Natural killer cell treated with Interleukin-12 subunit alpha and Interleukin-12 subunit beta and Interleukin-15 and Interleukin-18, amount 100 ng/mL, for 72 hours (primary cell): ENCODE data around the gene NOCT. TPM values are rescaled to one million over a fixed set of nuclear protein-coding genes. Genes with fewer than 3 reads are reported as not detected.
"Not testable (repeated sequence)": the region's sequence is repeated elsewhere in the genome, so short reads cannot be mapped to it uniquely, and the experiment has no call there.

Experiments used
- ATAC-seq, 2 donors: fragments of 150-1000 bp; cut with Tn5 transposase in 1 of 2; sonication (Bioruptor Pico), chemical (Tn5 transposase) in 1 of 2; 2 replicates each; pipeline ENCODE4 v1.10.0; 2021
- DNase-seq: peaks from one replicate; pipeline ENCODE4 v3.0.0; 2022; ENCODE audit warnings: low spot score
- H3K27ac Mint-ChIP-seq, 2 donors: 1 replicate in 1 of 2; 2 replicates in 1 of 2; pipeline ENCODE4 v1.8.0; 2022; ENCODE audit warnings: mixed read lengths in 2 of 2, mild to moderate bottlenecking in 1 of 2, moderate library complexity in 1 of 2
- H3K27me3 Mint-ChIP-seq, 2 donors: 1 replicate in 1 of 2; 2 replicates in 1 of 2; pipeline ENCODE4 v1.8.0; 2022; ENCODE audit warnings: mixed read lengths in 2 of 2
- H3K36me3 Mint-ChIP-seq: one replicate; pipeline ENCODE4 v1.8.0; 2022; ENCODE audit warnings: mixed read lengths
- H3K4me1 Mint-ChIP-seq, 2 donors: 1 replicate in 1 of 2; 2 replicates in 1 of 2; pipeline ENCODE4 v1.8.0; 2022; ENCODE audit warnings: low read depth in 2 of 2, mixed read lengths in 2 of 2, mild to moderate bottlenecking in 1 of 2
- H3K4me3 Mint-ChIP-seq: one replicate; pipeline ENCODE4 v1.8.0; 2022; ENCODE audit warnings: mixed read lengths
- H3K9me3 Mint-ChIP-seq: 2 replicates; pipeline ENCODE4 v1.8.0; 2022; ENCODE audit warnings: mixed read lengths
- total RNA-seq, 2 donors: library from RNA; stranded (reverse); gene quantifications; one replicate each; pipeline ENCODE4 v1.2.3, GENCODE V29; 2022

The NOCT gene
- total RNA-seq, 2 donors from 2014 or later, result 9.9 to 19.7 TPM

- no peaks in the 10 kb centered on the region for H3K27me3 Mint-ChIP-seq
- H3K9me3 Mint-ChIP-seq, result no peaks in the 10 kb centered on the region
- H3K4me3 Mint-ChIP-seq, result no peak overlapping the region
- no peak for DNase-seq
- no peak for ATAC-seq
- H3K36me3 Mint-ChIP-seq, result no peaks in the 10 kb centered on the region
- H3K27ac Mint-ChIP-seq, result no peak overlapping the region
- H3K4me1 Mint-ChIP-seq, result peaks cover 0 to under 1% of the 10 kb centered on the region in 2 donors
These were observed 19.5 kb upstream of the NOCT start for GRCh38 chr4:138996090-138996489.

GRCh38 chr4:138999666-139000065 lies 15.9 kb upstream of the NOCT start:
- no peaks in the 10 kb centered on the region for H3K27me3 Mint-ChIP-seq
- H3K4me3 Mint-ChIP-seq, result no peak overlapping the region
- no peak overlapping the region for H3K27ac Mint-ChIP-seq
- no peaks in the 10 kb centered on the region for H3K36me3 Mint-ChIP-seq
- DNase-seq (no peak), ATAC-seq (no peak)
- H3K9me3 Mint-ChIP-seq, result no peaks in the 10 kb centered on the region
- no peaks in the 10 kb centered on the region for H3K4me1 Mint-ChIP-seq

- H3K4me1 Mint-ChIP-seq, H3K27me3 Mint-ChIP-seq, H3K4me3 Mint-ChIP-seq, H3K9me3 Mint-ChIP-seq, ATAC-seq, DNase-seq, H3K36me3 Mint-ChIP-seq, H3K27ac Mint-ChIP-seq: not testable (repeated sequence)
These were observed 15.4 kb upstream of the NOCT start for GRCh38 chr4:139000134-139000533.

DNA sequence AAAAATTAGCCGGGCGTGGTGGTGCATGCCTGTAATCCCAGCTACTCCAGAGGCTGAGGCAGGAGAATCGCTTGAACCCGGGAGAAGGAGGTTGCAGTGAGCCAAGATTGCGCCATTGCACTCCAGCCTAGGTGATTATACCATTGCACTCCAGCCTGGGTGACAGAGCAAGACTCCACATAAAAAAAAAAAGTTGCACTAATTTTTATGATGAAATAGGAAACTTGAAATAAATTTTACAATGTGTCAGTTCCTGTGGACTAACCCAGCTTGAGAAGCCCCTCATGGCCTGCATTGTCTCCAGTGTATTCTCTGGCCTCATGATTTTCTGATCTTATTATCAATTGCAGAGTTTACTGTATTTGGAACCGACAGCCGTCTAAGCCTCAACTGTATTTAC lies 14.2 kb upstream of the NOCT start:
- not testable (repeated sequence) for H3K27ac Mint-ChIP-seq, ATAC-seq, H3K4me3 Mint-ChIP-seq, H3K4me1 Mint-ChIP-seq, H3K27me3 Mint-ChIP-seq, H3K9me3 Mint-ChIP-seq, DNase-seq, H3K36me3 Mint-ChIP-seq

DNA sequence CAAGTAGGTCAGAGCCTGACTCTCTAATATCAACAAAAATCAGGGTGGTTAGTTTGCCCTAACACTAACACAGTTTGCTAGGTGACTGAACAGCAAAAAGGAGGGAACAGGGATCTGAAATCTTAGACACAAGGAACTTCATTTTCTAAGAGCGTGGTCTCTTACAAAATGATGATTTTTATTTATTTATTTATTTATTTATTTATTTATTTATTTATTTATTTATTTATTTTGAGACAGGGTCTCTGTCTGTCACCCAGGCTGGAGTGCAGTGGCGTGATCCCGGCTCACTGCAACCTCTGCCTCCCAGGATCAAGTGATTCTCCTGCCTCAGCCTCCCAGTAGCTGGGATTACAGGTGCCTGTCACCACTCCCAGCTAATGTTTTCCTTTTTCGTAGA lies 11.9 kb upstream of the NOCT start:
- not testable (repeated sequence) for H3K27me3 Mint-ChIP-seq, H3K27ac Mint-ChIP-seq, H3K4me3 Mint-ChIP-seq, ATAC-seq, H3K9me3 Mint-ChIP-seq, H3K36me3 Mint-ChIP-seq, DNase-seq, H3K4me1 Mint-ChIP-seq

DNA sequence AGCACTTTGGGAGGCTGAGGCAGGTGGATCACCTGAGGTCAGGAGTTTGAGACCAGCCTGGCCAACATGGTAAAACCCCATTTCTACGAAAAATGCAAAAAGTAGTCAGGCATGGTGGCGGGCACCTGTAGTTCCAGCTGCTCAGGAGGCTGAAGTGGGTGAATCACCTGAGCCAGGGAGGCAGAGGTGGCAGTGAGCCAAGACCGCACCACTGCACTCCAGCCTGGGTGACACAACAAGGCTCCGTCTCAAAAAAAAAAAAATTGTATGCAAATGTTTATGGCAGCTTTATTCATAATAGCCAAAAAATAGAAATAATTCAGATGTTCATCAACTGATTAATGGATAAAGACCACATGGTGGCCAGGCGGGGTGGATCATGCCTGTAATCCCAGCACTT lies 9.8 kb upstream of the NOCT start:
- Mint-ChIP-seq H3K4me1 (no peaks in the 10 kb centered on the region), H3K4me3 (no peak overlapping the region), H3K27ac (no peak overlapping the region), H3K9me3 (no peaks in the 10 kb centered on the region), H3K27me3 (no peaks in the 10 kb centered on the region), H3K36me3 (no peaks in the 10 kb centered on the region)
- DNase-seq, result no peak
- no peak for ATAC-seq

DNA sequence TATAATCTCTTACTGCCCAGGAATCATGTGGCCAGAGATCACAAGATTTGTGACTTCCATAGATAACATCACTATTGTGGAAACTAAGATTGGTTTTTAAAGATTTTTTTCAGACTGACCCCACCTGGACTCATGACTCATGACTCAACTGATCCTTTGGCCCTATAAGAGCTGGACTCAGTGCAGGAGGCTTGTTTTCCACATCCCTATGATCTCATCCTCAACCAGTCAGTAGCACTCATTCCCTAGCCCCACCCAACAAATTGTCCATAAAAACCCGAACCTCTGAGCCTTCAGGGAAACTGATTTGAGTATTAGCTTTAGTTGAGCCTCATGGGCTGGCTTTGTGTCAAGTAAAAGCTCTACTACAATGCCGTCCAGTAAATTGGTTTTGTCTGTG lies 7.9 kb upstream of the NOCT start:
- Mint-ChIP-seq H3K9me3 (no peaks in the 10 kb centered on the region), H3K4me1 (no peaks in the 10 kb centered on the region)

GRCh38 chr4:139008278-139008677 lies 7.3 kb upstream of the NOCT start:
- H3K27me3 Mint-ChIP-seq, H3K36me3 Mint-ChIP-seq, H3K27ac Mint-ChIP-seq, DNase-seq, H3K4me3 Mint-ChIP-seq, H3K4me1 Mint-ChIP-seq, ATAC-seq, H3K9me3 Mint-ChIP-seq: not testable (repeated sequence)

More for the DNA sequence above, 7.9 kb upstream of the NOCT start:
- Mint-ChIP-seq H3K27me3 (no peaks in the 10 kb centered on the region), H3K4me3 (no peak overlapping the region), H3K36me3 (no peaks in the 10 kb centered on the region), H3K27ac (no peak overlapping the region)
- no peak for ATAC-seq
- DNase-seq, result no peak

DNA sequence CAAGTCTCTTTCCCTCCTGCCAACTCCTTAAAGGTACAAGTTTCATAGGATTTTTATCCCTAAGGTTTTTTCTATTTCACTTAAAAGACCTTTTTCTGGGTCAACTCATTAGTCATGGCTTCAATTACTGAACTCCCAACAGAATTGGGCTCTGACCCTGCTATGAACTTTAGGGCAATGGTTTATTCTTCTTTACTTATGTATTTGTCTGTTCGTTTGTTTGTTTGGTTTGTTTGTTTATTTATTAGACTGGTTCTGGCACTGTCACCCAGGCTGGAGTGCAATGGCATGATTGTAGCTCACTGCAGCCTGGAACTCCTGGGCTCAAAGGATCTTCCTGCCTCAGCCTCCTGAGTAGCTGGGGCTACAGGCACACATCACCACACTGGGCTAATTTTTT lies 5.9 kb upstream of the NOCT start:
- Mint-ChIP-seq H3K9me3 (no peaks in the 10 kb centered on the region), H3K27ac (no peak overlapping the region), H3K36me3 (no peaks in the 10 kb centered on the region), H3K4me1 (peaks cover 3 to 11% of the 10 kb centered on the region in 2 donors), H3K27me3 (no peaks in the 10 kb centered on the region), H3K4me3 (no peak overlapping the region)
- no peak for ATAC-seq
- DNase-seq, result no peak

- Mint-ChIP-seq H3K27me3 (no peaks in the 10 kb centered on the region), H3K4me1 (peaks cover 10 to 18% of the 10 kb centered on the region in 2 donors), H3K4me3 (no peak overlapping the region), H3K9me3 (no peaks in the 10 kb centered on the region), H3K27ac (peak overlapping the region in 1 of 2 donors; percentile 14), H3K36me3 (no peaks in the 10 kb centered on the region)
- DNase-seq (no peak), ATAC-seq (no peak)
These were observed 4.2 kb upstream of the NOCT start for GRCh38 chr4:139011225-139011950.

DNA sequence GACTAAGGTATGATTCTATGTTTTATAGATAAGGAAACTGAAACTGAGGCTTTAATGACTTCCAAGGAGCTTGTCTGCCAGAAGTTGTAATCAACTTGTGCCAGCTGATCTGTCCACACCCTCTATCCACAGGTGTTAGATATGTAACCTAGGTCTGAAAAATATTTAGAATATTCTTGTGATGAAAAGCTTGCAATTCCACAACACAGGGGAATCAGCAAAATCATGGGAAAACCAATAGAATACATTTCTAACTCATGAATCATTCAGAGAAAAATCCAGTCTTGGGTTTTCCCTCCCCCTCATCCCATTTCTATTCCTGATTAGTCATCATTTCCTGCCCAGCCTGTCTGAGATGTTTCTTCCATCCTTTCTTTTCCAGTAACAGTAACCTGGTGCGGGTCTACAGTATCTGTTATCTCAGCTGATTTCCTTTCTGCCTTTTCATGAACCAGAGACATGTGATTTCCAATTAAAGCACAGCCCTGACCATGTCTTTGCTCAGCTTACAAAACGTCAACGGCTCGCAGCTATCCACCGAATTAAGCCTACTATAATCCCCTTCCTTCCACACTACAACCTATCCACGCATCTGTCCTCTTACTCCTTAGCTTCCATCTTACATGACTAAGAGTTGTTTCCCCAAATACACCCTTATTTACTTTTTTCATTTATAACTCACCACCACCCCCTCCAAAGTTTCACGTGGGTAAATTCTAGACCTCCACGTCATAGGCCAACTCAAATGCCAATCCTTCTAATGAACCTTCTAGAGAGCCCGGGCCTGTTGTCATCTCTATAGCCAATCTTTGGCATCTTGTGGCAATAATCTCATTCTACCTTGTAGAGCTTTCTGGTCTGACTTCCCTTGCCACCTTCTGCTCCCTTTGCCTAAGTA lies 961 bp upstream of the NOCT start:
- H3K27me3 Mint-ChIP-seq, result no peaks in the 10 kb centered on the region
- H3K4me1 Mint-ChIP-seq, result peaks cover 16 to 23% of the 10 kb centered on the region in 2 donors
- H3K27ac Mint-ChIP-seq, result peak overlapping the region; percentile 74 to 94
- H3K9me3 Mint-ChIP-seq, result no peaks in the 10 kb centered on the region
- DNase-seq (no peak), ATAC-seq (no peak)
- no peaks in the 10 kb centered on the region for H3K36me3 Mint-ChIP-seq
- H3K4me3 Mint-ChIP-seq, result peak overlapping the region; percentile 62

DNA sequence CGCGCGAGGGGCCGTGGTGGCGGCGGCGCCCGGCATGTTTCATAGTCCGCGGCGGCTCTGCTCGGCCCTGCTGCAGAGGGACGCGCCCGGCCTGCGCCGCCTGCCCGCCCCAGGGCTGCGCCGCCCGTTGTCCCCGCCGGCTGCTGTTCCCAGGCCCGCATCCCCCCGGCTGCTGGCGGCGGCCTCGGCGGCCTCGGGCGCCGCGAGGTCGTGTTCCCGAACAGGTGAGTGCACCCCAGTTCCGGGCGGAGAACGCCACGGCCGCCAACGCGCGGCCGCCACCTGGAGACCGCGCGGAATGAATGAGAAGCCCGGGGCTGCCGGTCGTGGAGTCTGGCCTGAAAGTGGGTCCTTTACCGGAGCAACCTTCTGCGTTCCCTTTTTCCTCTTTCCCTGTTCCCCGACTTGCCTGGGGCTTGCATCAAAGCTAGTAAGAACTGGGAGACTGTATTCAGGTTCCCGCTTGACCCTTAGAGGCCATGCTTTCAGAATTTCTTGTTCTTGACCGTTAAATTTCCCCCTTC lies 429 bp downstream of the NOCT start:
- Mint-ChIP-seq H3K9me3 (no peaks in the 10 kb centered on the region), H3K4me1 (peaks cover 19 to 23% of the 10 kb centered on the region in 2 donors), H3K36me3 (no peaks in the 10 kb centered on the region), H3K4me3 (peak overlapping the region; percentile 85), H3K27ac (peak overlapping the region; percentile 74 to 81), H3K27me3 (no peaks in the 10 kb centered on the region)
- DNase-seq (no peak), ATAC-seq (peak in 1 of 2 donors; percentile 47)

DNA sequence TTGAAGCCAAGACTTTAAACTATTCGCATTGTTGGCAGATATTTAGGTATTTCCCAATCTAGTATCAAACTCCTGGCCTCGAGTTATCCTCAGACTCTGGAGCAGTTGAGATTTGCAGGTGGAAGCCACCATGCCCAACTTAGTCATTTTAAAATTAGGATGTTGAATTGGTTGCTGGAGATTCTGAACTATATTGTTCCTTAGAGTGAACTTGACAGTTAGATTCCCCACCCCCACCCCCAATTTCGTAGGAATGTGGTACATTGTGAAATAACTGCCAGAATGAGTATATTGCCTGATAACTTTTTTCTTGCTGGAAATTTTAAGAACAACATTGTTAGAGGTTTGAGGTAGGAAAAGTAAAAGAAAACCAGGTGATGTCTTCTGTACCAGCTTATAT lies 2.3 kb downstream of the NOCT start:
- Mint-ChIP-seq H3K9me3 (no peaks in the 10 kb centered on the region), H3K4me3 (peak overlapping the region; percentile 43), H3K27me3 (no peaks in the 10 kb centered on the region), H3K27ac (no peak overlapping the region), H3K4me1 (peaks cover 21 to 23% of the 10 kb centered on the region in 2 donors), H3K36me3 (no peaks in the 10 kb centered on the region)
- ATAC-seq (no peak), DNase-seq (no peak)

- no peak overlapping the region for H3K4me3 Mint-ChIP-seq
- H3K27ac Mint-ChIP-seq, result no peak overlapping the region
- no peak for ATAC-seq
- DNase-seq, result no peak
- H3K9me3 Mint-ChIP-seq, result no peaks in the 10 kb centered on the region
- no peaks in the 10 kb centered on the region for H3K27me3 Mint-ChIP-seq
- H3K4me1 Mint-ChIP-seq, result peaks cover 21 to 23% of the 10 kb centered on the region in 2 donors
- H3K36me3 Mint-ChIP-seq, result no peaks in the 10 kb centered on the region
These were observed 2.9 kb downstream of the NOCT start for GRCh38 chr4:139018501-139018900.
